22Rv1 (cell line): ENCODE measurements around the gene TEFM.

Experiments
- CTCF ChIP-seq: fragments of 450-650 bp; IDR thresholded peaks from 2 replicates; pipeline ENCODE4 v1.5.1; 2017; ENCODE audit warnings: mild to moderate bottlenecking
- ZFX ChIP-seq: fragments of 450-650 bp; IDR thresholded peaks from 2 replicates; pipeline ENCODE4 v1.6.1; 2017; ENCODE audit warnings: antibody characterized with exemption, borderline replicate concordance

GRCh38 chr17:30950669-30951399 lies 44.8 kb upstream of the TEFM start:
- TF ChIP-seq CTCF (no peak), ZFX (no peak)
